Measurements from ENCODE around the gene CXCL3.

DNA sequence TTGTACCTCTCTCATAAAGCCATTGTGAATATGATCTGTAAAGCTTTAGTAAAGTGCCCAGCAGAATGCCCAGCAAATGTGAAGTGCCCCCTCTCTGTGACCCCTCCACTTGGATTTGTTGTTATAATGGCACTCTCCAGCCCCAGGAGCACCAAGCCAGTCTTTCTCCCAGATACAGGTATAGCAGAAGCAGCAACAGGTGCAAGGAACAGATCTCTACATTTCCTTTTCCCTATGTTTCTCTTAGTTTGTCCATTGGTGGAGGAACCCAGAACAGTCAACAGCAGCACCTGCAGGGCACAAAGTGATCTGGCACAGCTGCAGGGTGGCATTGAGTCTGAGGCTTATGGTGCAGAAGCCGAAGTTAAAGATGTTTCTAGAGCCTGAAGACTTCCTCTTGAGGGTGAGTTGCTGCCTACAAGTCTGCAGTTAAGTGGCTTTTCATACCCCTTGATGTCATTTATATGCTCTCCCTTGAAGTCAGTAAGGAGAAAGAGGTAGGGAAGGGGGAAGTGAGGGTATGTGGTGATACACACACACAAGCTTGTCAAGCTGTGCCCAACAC lies 16.1 kb upstream of the CXCL3 start:
- TF ChIP-seq FOSL2 (IDR thresholded peaks at IDR 0.05) (no peak), FOSL2 (CRISPR knock-in tag; IDR thresholded peaks at IDR 0.05) (no peak), POLR2A (IDR thresholded peaks at IDR 0.05; ENCODE audit: low read length) (no peak), RAD21 (conservative IDR thresholded peaks at IDR 0.05 in 1 of 2, IDR thresholded peaks at IDR 0.05 in 1 of 2) (no peak)
- TF ChIP-seq, protein P1, sequence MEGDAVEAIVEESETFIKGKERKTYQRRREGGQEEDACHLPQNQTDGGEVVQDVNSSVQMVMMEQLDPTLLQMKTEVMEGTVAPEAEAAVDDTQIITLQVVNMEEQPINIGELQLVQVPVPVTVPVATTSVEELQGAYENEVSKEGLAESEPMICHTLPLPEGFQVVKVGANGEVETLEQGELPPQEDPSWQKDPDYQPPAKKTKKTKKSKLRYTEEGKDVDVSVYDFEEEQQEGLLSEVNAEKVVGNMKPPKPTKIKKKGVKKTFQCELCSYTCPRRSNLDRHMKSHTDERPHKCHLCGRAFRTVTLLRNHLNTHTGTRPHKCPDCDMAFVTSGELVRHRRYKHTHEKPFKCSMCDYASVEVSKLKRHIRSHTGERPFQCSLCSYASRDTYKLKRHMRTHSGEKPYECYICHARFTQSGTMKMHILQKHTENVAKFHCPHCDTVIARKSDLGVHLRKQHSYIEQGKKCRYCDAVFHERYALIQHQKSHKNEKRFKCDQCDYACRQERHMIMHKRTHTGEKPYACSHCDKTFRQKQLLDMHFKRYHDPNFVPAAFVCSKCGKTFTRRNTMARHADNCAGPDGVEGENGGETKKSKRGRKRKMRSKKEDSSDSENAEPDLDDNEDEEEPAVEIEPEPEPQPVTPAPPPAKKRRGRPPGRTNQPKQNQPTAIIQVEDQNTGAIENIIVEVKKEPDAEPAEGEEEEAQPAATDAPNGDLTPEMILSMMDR (IDR thresholded peaks at IDR 0.05): no peak
